HG03442 (cell line): ENCODE measurements around the gene TRAF7.

ENCODE experiments used
- ATAC-seq: cut with Tn5 transposase; IDR thresholded peaks from one replicate; pipeline ENCODE4 v1.9.1; 2021; ENCODE audit warnings: mild to moderate bottlenecking, moderate library complexity; ENCODE audit not compliant: unreplicated experiment

Gene TRAF7

GRCh38 chr16:2180962-2181923 is 25.7 kb downstream of the TRAF7 start:
- ATAC-seq, result no peak

GRCh38 chr16:2181952-2182351 is 26.4 kb downstream of the TRAF7 start:
- no peak for ATAC-seq

GRCh38 chr16:2183671-2184070 is 28.1 kb downstream of the TRAF7 start:
- ATAC-seq, result no peak

GRCh38 chr16:2184346-2184745 is 28.8 kb downstream of the TRAF7 start:
- ATAC-seq, result no peak

- ATAC-seq, result no peak
Observed at GRCh38 chr16:2184962-2185361, 29.4 kb downstream of the TRAF7 start.

GRCh38 chr16:2186064-2186463 is 30.5 kb downstream of the TRAF7 start:
- no peak for ATAC-seq

GRCh38 chr16:2186505-2186904 is 30.9 kb downstream of the TRAF7 start:
- ATAC-seq, result no peak

- no peak for ATAC-seq
Observed at GRCh38 chr16:2187212-2187611, 31.6 kb downstream of the TRAF7 start.

- ATAC-seq, result no peak
Observed at GRCh38 chr16:2188395-2188794, 32.8 kb downstream of the TRAF7 start.

GRCh38 chr16:2189252-2189893 is 33.8 kb downstream of the TRAF7 start:
- no peak for ATAC-seq

- no peak for ATAC-seq
Observed at GRCh38 chr16:2190002-2190658, 34.5 kb downstream of the TRAF7 start.

- ATAC-seq, result no peak
Observed at GRCh38 chr16:2190659-2191445, 35.3 kb downstream of the TRAF7 start.

GRCh38 chr16:2191446-2191706 is 35.8 kb downstream of the TRAF7 start:
- ATAC-seq, result no peak

GRCh38 chr16:2194166-2194834 is 38.7 kb downstream of the TRAF7 start:
- no peak for ATAC-seq

- ATAC-seq, result no peak
Observed at GRCh38 chr16:2194852-2195321, 39.3 kb downstream of the TRAF7 start.

- no peak for ATAC-seq
Observed at GRCh38 chr16:2195322-2196161, 40.0 kb downstream of the TRAF7 start.

- no peak for ATAC-seq
Observed at GRCh38 chr16:2196162-2196980, 40.8 kb downstream of the TRAF7 start, which contains the start of gene CASKIN1. Gene CASKIN1, minus strand, starts transcription at chr16:2196605. Its CDS starts 173 bp downstream, at chr16:2196432.

- ATAC-seq, result no peak
Observed at GRCh38 chr16:2196981-2197511, 41.5 kb downstream of the TRAF7 start.
